H9 (cell line): ENCODE results near the gene TRAPPC2L. TPM values are rescaled to one million over a fixed set of nuclear protein-coding genes. Genes with fewer than 3 reads are reported as not detected.

Experiments used
- DNase-seq: peaks from one replicate; pipeline ENCODE4 v3.0.0-alpha.2; 2017
- H2AFZ ChIP-seq: one replicate; pipeline ENCODE4 v1.6.1; 2013; ENCODE audit warnings: mild to moderate bottlenecking, low read length, control low read depth, moderate library complexity
- H2AK5ac ChIP-seq: 2 replicates; pipeline ENCODE4 v1.6.1; 2013; ENCODE audit warnings: low read length, control low read depth, mixed read lengths; ENCODE audit not compliant: insufficient read length
- H2BK120ac ChIP-seq: one replicate; pipeline ENCODE4 v1.6.1; 2013; ENCODE audit warnings: low read depth, mild to moderate bottlenecking, low read length, control low read depth, inconsistent platforms; ENCODE audit not compliant: poor library complexity, severe bottlenecking
- H2BK12ac ChIP-seq: 2 replicates; pipeline ENCODE4 v1.6.1; 2013; ENCODE audit warnings: low read length, control low read depth, mixed read lengths, low read depth; ENCODE audit not compliant: insufficient read length
- H2BK15ac ChIP-seq: 2 replicates; pipeline ENCODE4 v1.6.1; 2013; ENCODE audit warnings: low read depth, low read length, control low read depth
- H2BK20ac ChIP-seq: one replicate; pipeline ENCODE4 v1.6.1; 2013; ENCODE audit warnings: low read depth, mild to moderate bottlenecking, low read length, control low read depth, inconsistent platforms; ENCODE audit not compliant: poor library complexity, severe bottlenecking
- H2BK5ac ChIP-seq: 2 replicates; pipeline ENCODE4 v1.6.1; 2013; ENCODE audit warnings: low read length, control low read depth, mixed read lengths; ENCODE audit not compliant: insufficient read length
- H3K14ac ChIP-seq: 2 replicates; pipeline ENCODE4 v1.6.1; 2013; ENCODE audit warnings: low read length, control low read depth; ENCODE audit not compliant: insufficient read depth
- H3K18ac ChIP-seq: 2 replicates; pipeline ENCODE4 v1.6.1; 2013; ENCODE audit warnings: low read depth, mild to moderate bottlenecking, mixed read lengths, low read length, control low read depth; ENCODE audit not compliant: insufficient read length
- H3K23ac ChIP-seq: 2 replicates; pipeline ENCODE4 v1.6.1; 2013; ENCODE audit warnings: low read length, control low read depth, mixed read lengths, low read depth; ENCODE audit not compliant: insufficient read length
- H3K23me2 ChIP-seq: 2 replicates; pipeline ENCODE4 v1.6.1; 2013; ENCODE audit warnings: low read depth, mild to moderate bottlenecking, mixed read lengths, low read length, control low read depth; ENCODE audit not compliant: insufficient read length, poor library complexity, severe bottlenecking
- H3K27ac ChIP-seq: 2 replicates; pipeline ENCODE4 v1.5.1; 2013; ENCODE audit warnings: low read length, control low read depth, mixed read lengths, low read depth; ENCODE audit not compliant: insufficient read length
- H3K27me3 ChIP-seq: 2 replicates; pipeline ENCODE4 v1.6.1; 2013; ENCODE audit warnings: low read length, control low read depth, inconsistent platforms; ENCODE audit not compliant: insufficient read depth
- H3K4ac ChIP-seq: 2 replicates; pipeline ENCODE4 v1.6.1; 2013; ENCODE audit warnings: low read depth, mild to moderate bottlenecking, control low read depth, inconsistent platforms, low read length, moderate library complexity
- H3K4me1 ChIP-seq: 2 replicates; pipeline ENCODE4 v1.6.1; 2013; ENCODE audit warnings: low read length, control low read depth, inconsistent platforms; ENCODE audit not compliant: insufficient read depth
- H3K4me2 ChIP-seq: 2 replicates; pipeline ENCODE4 v1.6.1; 2013; ENCODE audit warnings: low read length, control low read depth, mixed read lengths; ENCODE audit not compliant: insufficient read length, insufficient read depth
- H3K56ac ChIP-seq: 2 replicates; pipeline ENCODE4 v1.6.1; 2013; ENCODE audit warnings: low read depth, mild to moderate bottlenecking, mixed read lengths, low read length, control low read depth; ENCODE audit not compliant: insufficient read length
- H3K79me1 ChIP-seq: 2 replicates; pipeline ENCODE4 v1.6.1; 2013; ENCODE audit warnings: low read depth, mild to moderate bottlenecking, moderate library complexity, low read length, control low read depth, inconsistent platforms; ENCODE audit not compliant: insufficient read depth, poor library complexity, severe bottlenecking
- H3K79me2 ChIP-seq: 2 replicates; pipeline ENCODE4 v1.6.1; 2013; ENCODE audit warnings: low read length, control low read depth, inconsistent platforms; ENCODE audit not compliant: insufficient read depth
- H3K9ac ChIP-seq: 2 replicates; pipeline ENCODE4 v1.6.1; 2013; ENCODE audit warnings: low read length, control low read depth, mixed read lengths; ENCODE audit not compliant: insufficient read length; ENCODE audit errors: extremely low read depth
- H3K9me3 ChIP-seq: one replicate; pipeline ENCODE4 v1.6.1; 2013; ENCODE audit warnings: low read depth, low read length, inconsistent platforms; ENCODE audit not compliant: control insufficient read depth
- H3T11ph ChIP-seq: one replicate; pipeline ENCODE4 v1.6.1; 2013; ENCODE audit warnings: mild to moderate bottlenecking, low read length, control low read depth, inconsistent platforms
- H4K20me1 ChIP-seq: one replicate; pipeline ENCODE4 v1.6.1; 2013; ENCODE audit not compliant: control insufficient read depth, insufficient read length, insufficient read depth
- H4K5ac ChIP-seq: 2 replicates; pipeline ENCODE4 v1.6.1; 2013; ENCODE audit warnings: low read depth, mild to moderate bottlenecking, mixed read lengths, low read length, control low read depth; ENCODE audit not compliant: insufficient read length
- H4K8ac ChIP-seq: replicated peaks from 2 replicates; pipeline ENCODE4 v1.6.1; 2013; ENCODE audit warnings: low read length, control low read depth, mixed read lengths, low read depth; ENCODE audit not compliant: insufficient read length
- H4K91ac ChIP-seq: 2 replicates; pipeline ENCODE4 v1.6.1; 2013; ENCODE audit warnings: low read depth, mild to moderate bottlenecking, moderate library complexity, mixed read lengths, low read length, control low read depth; ENCODE audit not compliant: insufficient read length
- H3K27ac Mint-ChIP-seq, 3 experiments: 2 replicates in 2 of 3; 3 replicates in 1 of 3; pipeline ENCODE4 v1.8.0; 2020 to 2021; ENCODE audit warnings: mixed read lengths in 3 of 3, mild to moderate bottlenecking in 1 of 3, moderate library complexity in 1 of 3
- H3K27me3 Mint-ChIP-seq: 2 replicates; pipeline ENCODE4 v1.8.0; 2021; ENCODE audit warnings: low read depth, mild to moderate bottlenecking, moderate library complexity, mixed read lengths
- H3K36me3 Mint-ChIP-seq, 3 experiments: 2 replicates in 2 of 3; 3 replicates in 1 of 3; pipeline ENCODE4 v1.8.0; 2020 to 2021; ENCODE audit warnings: low read depth in 3 of 3, mixed read lengths in 3 of 3; ENCODE audit not compliant: insufficient read depth in 1 of 3
- H3K4me1 Mint-ChIP-seq, 2 experiments: 2 replicates each; pipeline ENCODE4 v1.8.0; 2020; ENCODE audit warnings: mixed read lengths in 2 of 2
- H3K4me3 Mint-ChIP-seq, 2 experiments: 2 replicates in 1 of 2; 3 replicates in 1 of 2; pipeline ENCODE4 v1.8.0; 2020 to 2021; ENCODE audit warnings: mild to moderate bottlenecking in 2 of 2, mixed read lengths in 2 of 2, moderate library complexity in 1 of 2
- H3K9me3 Mint-ChIP-seq, 2 experiments: 2 replicates in 1 of 2; 3 replicates in 1 of 2; pipeline ENCODE4 v1.8.0; 2020; ENCODE audit warnings: mild to moderate bottlenecking in 2 of 2, mixed read lengths in 2 of 2, moderate library complexity in 1 of 2
- CTCF ChIP-seq: fragments of 200-600 bp; sonication (generic); conservative IDR thresholded peaks from 3 replicates; pipeline ENCODE4 v1.8.0; 2021; ENCODE audit warnings: antibody characterized with exemption, mild to moderate bottlenecking
- WGBS: extraction: QIAGEN DNeasy Blood & Tissue Kit; methylation state at CpG from one replicate; pipeline ENCODE4 v1.1.7; 2013; ENCODE audit warnings: missing lambda C conversion rate, low lambda C conversion rate, mixed read lengths; ENCODE audit not compliant: insufficient read length; ENCODE audit errors: extremely low coverage; 5-methylcytosine and 5-hydroxymethylcytosine counted together
- total RNA-seq: library from RNA; stranded (reverse); gene quantifications from 2 replicates; pipeline ENCODE4 v1.2.1, GENCODE V29; 2021

The TRAPPC2L gene
- total RNA-seq, 1 experiment from 2014 or later: 90.3 TPM

- Mint-ChIP-seq H3K27me3 (peaks cover 11% of the 10 kb centered on the region), H3K27ac (no peak overlapping the region)
- no peaks in the 10 kb centered on the region for H3K9me3 ChIP-seq
Measured at GRCh38 chr16:88886420-88886844, 29.5 kb downstream of the TRAPPC2L start.

More at GRCh38 chr16:88886420-88886844, 29.5 kb downstream of the TRAPPC2L start:
- Mint-ChIP-seq H3K4me1 (peaks cover 0 to 4% of the 10 kb centered on the region in 2 experiments; a peak in 1 of 4 replicates), H3K36me3 (no peaks in the 10 kb centered on the region), H3K9me3 (peaks cover 0 to 8% of the 10 kb centered on the region in 2 experiments; a peak in 4 of 5 replicates), H3K4me3 (no peak overlapping the region)
- Histone ChIP-seq H2BK5ac (no peak overlapping the region), H4K91ac (no peak overlapping the region), H3T11ph (no peak overlapping the region), H2BK120ac (no peak overlapping the region), H4K8ac (no peak overlapping the region), H2AFZ (no peak overlapping the region), H2BK15ac (no peak overlapping the region), H3K4me1 (no peaks in the 10 kb centered on the region), H2AK5ac (no peak overlapping the region), H3K23ac (no peak overlapping the region), H3K4me2 (no peak overlapping the region), H3K79me2 (no peaks in the 10 kb centered on the region), H3K23me2 (no peaks in the 10 kb centered on the region), H3K4ac (no peak overlapping the region), H3K14ac (no peak overlapping the region), H2BK12ac (no peak overlapping the region), H3K27ac (no peak overlapping the region), H3K9ac (no peak overlapping the region), H4K20me1 (no peaks in the 10 kb centered on the region), H2BK20ac (no peak overlapping the region), H3K18ac (no peak overlapping the region), H3K56ac (no peak overlapping the region), H3K27me3 (no peaks in the 10 kb centered on the region), H3K79me1 (no peaks in the 10 kb centered on the region), H4K5ac (no peak overlapping the region)
- no CpG with 5 or more reads among the region's 15 CpGs for WGBS
- no peak for DNase-seq
- TF ChIP-seq CTCF: no peak
